ENCODE data around the gene SSBP3. TPM values are rescaled to one million over a fixed set of nuclear protein-coding genes. Genes with fewer than 3 reads are reported as not detected.
A peak's percentile ranks its signal among the peaks of the same experiment; 100 is the strongest.

Gene SSBP3
- total RNA-seq, 1 experiment from 2014 or later: 115 TPM

- TF ChIP-seq ZNF423 (CRISPR knock-in tag; IDR thresholded peaks at IDR 0.05): no peak
Measured at GRCh38 chr1:54364582-54364981, 41.6 kb downstream of the SSBP3 start (continued).

- no peak for ATAC-seq
- no peaks in the 10 kb centered on the region for H3K27me3 Mint-ChIP-seq (ENCODE audit: low read depth)
- peaks cover 89% of the 10 kb centered on the region for H3K4me1 Mint-ChIP-seq
- no peak overlapping the region; the same call in 1 of the 2 replicates for H3K4me3 Mint-ChIP-seq
- TF ChIP-seq ZBTB21 (CRISPR knock-in tag; IDR thresholded peaks at IDR 0.05; ENCODE audit: borderline replicate concordance) (no peak), STAT6 (CRISPR knock-in tag; conservative IDR thresholded peaks at IDR 0.05; ENCODE audit: low read depth) (no peak), HMGA2 (CRISPR knock-in tag; IDR thresholded peaks at IDR 0.05) (no peak), MYBL2 (CRISPR knock-in tag; IDR thresholded peaks at IDR 0.05) (no peak), E2F4 (CRISPR knock-in tag; IDR thresholded peaks at IDR 0.05; ENCODE audit: borderline replicate concordance, low read depth) (no peak), ZNF219 (CRISPR knock-in tag; IDR thresholded peaks at IDR 0.05; ENCODE audit: borderline replicate concordance) (no peak), E2F1 (CRISPR knock-in tag; IDR thresholded peaks at IDR 0.05) (no peak), SMAD4 (CRISPR knock-in tag; IDR thresholded peaks at IDR 0.05) (no peak), ELF4 (CRISPR knock-in tag; IDR thresholded peaks at IDR 0.05; ENCODE audit: low read depth) (no peak), ZNF512 (CRISPR knock-in tag; IDR thresholded peaks at IDR 0.05; ENCODE audit: borderline replicate concordance) (no peak), EMX1 (CRISPR knock-in tag; IDR thresholded peaks at IDR 0.05) (no peak), SP1 (CRISPR knock-in tag; conservative IDR thresholded peaks at IDR 0.05) (no peak), ZNF263 (CRISPR knock-in tag; IDR thresholded peaks at IDR 0.05; ENCODE audit: low read depth) (no peak), SOX15 (CRISPR knock-in tag; IDR thresholded peaks at IDR 0.05) (no peak), ATF2 (CRISPR knock-in tag; IDR thresholded peaks at IDR 0.05; ENCODE audit: borderline replicate concordance, low read depth) (no peak), RELA (CRISPR knock-in tag; IDR thresholded peaks at IDR 0.05; ENCODE audit: borderline replicate concordance) (no peak), MXD4 (CRISPR knock-in tag; IDR thresholded peaks at IDR 0.05; ENCODE audit: borderline replicate concordance) (no peak), MAX (CRISPR knock-in tag; IDR thresholded peaks at IDR 0.05) (no peak)
- no peak for DNase-seq (ENCODE audit: low spot score)
- CTCF ChIA-PET: interaction anchor here (0.7 to 2.3 kb wide), 2 partner anchors 43 to 53 kb away, joined by 3 to 8 read pairs; no protein-coding TSS in a partner anchor
- H3K36me3 Mint-ChIP-seq: peaks cover 3% of the 10 kb centered on the region; the same call in 1 of the 2 replicates
- H3K9me3 Mint-ChIP-seq: no peaks in the 10 kb centered on the region
- POLR2A ChIA-PET: no interaction called here
- H3K27ac Mint-ChIP-seq: peak overlapping the region; percentile 11; the same call in 1 of the 2 replicates
Measured at GRCh38 chr1:54363925-54364324, 42.3 kb downstream of the SSBP3 start.

Measured in WTC11 (cell line).